K562 (cell line): ENCODE data around the gene STYXL1. TPM values are rescaled to one million over a fixed set of nuclear protein-coding genes. Genes with fewer than 3 reads are reported as not detected.

Source experiments
- ATAC-seq: fragments of 200-7000 bp; cut with Tn5 transposase; 3 replicates; pipeline ENCODE4 v1.9.1; 2020; ENCODE audit warnings: moderate library complexity
- BruUV-seq: library from RNA; stranded (reverse); fragments of 400-500 nt; replicated peaks from 2 replicates; lab custom pipeline; 2021; lab: Mats Ljungman, UMichigan
- CTCF ChIA-PET: fragments of 300-600 bp; formaldehyde crosslinking; extraction: SDS; loops from one replicate; lab custom pipeline; 2021; ENCODE audit warnings: low intra/inter-chr PET ratio; lab: Yijun Ruan, JAX
- POLR2A ChIA-PET: fragments of 300-600, 350-650 bp; sonication (Branson Sonifier 250); formaldehyde crosslinking; extraction: SDS; loops from one replicate; lab custom pipeline; 2021; ENCODE audit warnings: antibody characterized with exemption, inconsistent platforms; lab: Yijun Ruan, JAX
- DNase-seq, 4 experiments: peaks; one replicate each; pipeline versions ENCODE4 v3.0.0 to v3.0.0-alpha.2; 2011 to 2018; ENCODE audit warnings: low spot score in 3 of 4, mixed read lengths in 3 of 4; ENCODE audit errors: extremely low read depth in 1 of 4
- FAIRE-seq: peaks from 2 replicates; lab custom pipeline; 2011; peaks lifted over from hg19 to GRCh38; lab: Jason Lieb, UNC
- H2AFZ ChIP-seq: 2 replicates; pipeline ENCODE4 v1.6.0; 2011; ENCODE audit warnings: low read depth, low read length, control low read depth, inconsistent platforms
- H3K27ac ChIP-seq: fragments of 200-600 bp; 3 replicates; pipeline ENCODE4 v1.8.0; 2011; ENCODE audit warnings: low read depth, mild to moderate bottlenecking, control low read depth, inconsistent platforms, low read length, moderate library complexity, mixed read lengths; ENCODE audit errors: extremely low read depth
- H3K27me3 ChIP-seq, 2 experiments: fragments of 300-600 bp in 1 of 2; 2 replicates in 1 of 2; 3 replicates in 1 of 2; pipeline versions ENCODE4 v1.6.0 to v1.8.0; 2011; ENCODE audit warnings: inconsistent platforms in 2 of 2, low read length in 2 of 2, mild to moderate bottlenecking in 1 of 2, mixed read lengths in 1 of 2, moderate library complexity in 1 of 2; ENCODE audit not compliant: control insufficient read depth in 2 of 2, insufficient read depth in 2 of 2
- H3K36me3 ChIP-seq: fragments of 300-600 bp; 3 replicates; pipeline ENCODE4 v1.8.0; 2011; ENCODE audit warnings: mild to moderate bottlenecking, low read length, inconsistent platforms; ENCODE audit not compliant: control insufficient read depth, insufficient read depth
- H3K4me1 ChIP-seq, 2 experiments: fragments of 200-600 bp in 1 of 2; replicated peaks in 1 of 2; 2 replicates in 1 of 2; 3 replicates in 1 of 2; pipeline versions ENCODE4 v1.5.1 to v1.8.0; 2011; ENCODE audit warnings: inconsistent platforms in 2 of 2, low read length in 2 of 2, mild to moderate bottlenecking in 1 of 2, mixed read lengths in 1 of 2, moderate library complexity in 1 of 2; ENCODE audit not compliant: control insufficient read depth in 2 of 2, insufficient read depth in 2 of 2
- H3K4me2 ChIP-seq: 2 replicates; pipeline ENCODE4 v1.6.1; 2011; ENCODE audit warnings: low read length, control low read depth, inconsistent platforms, mixed read lengths; ENCODE audit not compliant: insufficient read depth
- H3K4me3 ChIP-seq: fragments of 200-600 bp; sonication (generic), shearing (Covaris generic); 2 replicates; pipeline ENCODE4 v1.5.1; 2016; ENCODE audit warnings: control low read depth, inconsistent platforms
- H3K79me2 ChIP-seq: fragments of 200-600 bp; 3 replicates; pipeline ENCODE4 v1.8.0; 2011; ENCODE audit warnings: low read length, inconsistent platforms; ENCODE audit not compliant: control insufficient read depth, insufficient read depth
- H3K9ac ChIP-seq, 2 experiments: 2 replicates each; pipeline versions ENCODE4 v1.6.0 to v1.6.1; 2011; ENCODE audit warnings: low read depth in 2 of 2, low read length in 2 of 2, control low read depth in 1 of 2, inconsistent platforms in 1 of 2, mild to moderate bottlenecking in 1 of 2, mixed read lengths in 1 of 2; ENCODE audit not compliant: insufficient read depth in 1 of 2
- H3K9me1 ChIP-seq: one replicate; pipeline ENCODE4 v1.6.0; 2011; ENCODE audit warnings: inconsistent platforms, mild to moderate bottlenecking, low read length, moderate library complexity; ENCODE audit not compliant: control insufficient read depth, insufficient read depth
- H3K9me3 ChIP-seq: replicated peaks from 2 replicates; pipeline ENCODE4 v1.5.1; 2011; ENCODE audit warnings: low read depth, low read length, inconsistent platforms; ENCODE audit not compliant: control insufficient read depth, insufficient read depth
- H4K20me1 ChIP-seq: replicated peaks from 2 replicates; pipeline ENCODE4 v1.6.1; 2011; ENCODE audit warnings: low read length, inconsistent platforms, mixed read lengths; ENCODE audit not compliant: control insufficient read depth, insufficient read depth
- FOXP1 ChIP-seq: sonication (generic); formaldehyde crosslinking; IDR thresholded peaks from 2 replicates; pipeline ENCODE4 v1.8.0; 2022; ENCODE audit warnings: mild to moderate bottlenecking, missing genetic modification reagents
- PCBP1 ChIP-seq: fragments of 200-400 bp; formaldehyde crosslinking; IDR thresholded peaks from 2 replicates; pipeline ENCODE4 v1.6.1; 2018; ENCODE audit warnings: mild to moderate bottlenecking, low read depth, low read length; ENCODE audit not compliant: poor library complexity, severe bottlenecking
- POLR2G ChIP-seq: fragments of 200-400 bp; formaldehyde crosslinking; IDR thresholded peaks from 2 replicates; pipeline ENCODE4 v1.6.1; 2017; ENCODE audit warnings: low read depth, mild to moderate bottlenecking, antibody characterized with exemption, low read length, moderate library complexity
- VEZF1 ChIP-seq: fragments of 200-800 bp; sonication (Bioruptor generic); IDR thresholded peaks from 2 replicates; pipeline ENCODE4 v1.6.1; 2017; ENCODE audit warnings: missing genetic modification characterization, missing compliant biosample characterization
- YBX1 ChIP-seq: fragments of 450-650 bp; IDR thresholded peaks from 2 replicates; pipeline ENCODE4 v1.7.1; 2016; ENCODE audit warnings: mild to moderate bottlenecking
- ZFPM2 ChIP-seq: fragments of 250-450 bp; sonication (Bioruptor Pico); IDR thresholded peaks from 2 replicates; pipeline ENCODE4 v1.5.1; 2022; ENCODE audit warnings: mild to moderate bottlenecking
- ZNF263 ChIP-seq: sonication (generic); formaldehyde crosslinking; IDR thresholded peaks from 2 replicates; pipeline ENCODE4 v1.8.0; 2022; ENCODE audit warnings: mild to moderate bottlenecking, missing genetic modification reagents, borderline replicate concordance
- ZNF740 ChIP-seq, 3 experiments: fragments of 200-800 bp in 1 of 3; sonication (Bioruptor generic) in 1 of 3; sonication (generic) in 1 of 3; formaldehyde crosslinking in 1 of 3; IDR thresholded peaks; 2 replicates each; pipeline versions ENCODE4 v1.6.1 to v1.8.0; 2016 to 2022; ENCODE audit warnings: mild to moderate bottlenecking in 2 of 3, missing compliant biosample characterization in 2 of 3, missing genetic modification characterization in 2 of 3, missing genetic modification reagents in 1 of 3
- WGBS: fragments of 100-300 bp; shearing (Covaris generic); methylation state at CpG from one replicate; pipeline ENCODE4 v1.1.6; 2016; ENCODE audit warnings: low coverage, mixed read lengths; ENCODE audit not compliant: insufficient coverage; ENCODE audit errors: missing lambda C conversion rate; 5-methylcytosine and 5-hydroxymethylcytosine counted together
- in situ Hi-C: fragments of 300-500 bp; cut with MboI; formaldehyde crosslinking; loops from 4 replicates; pipeline ENCODE4 v1.15.0; 2018; ENCODE audit warnings: inconsistent platforms, mixed read lengths
- intact Hi-C: fragments of 100-400 bp; cut with micrococcal nuclease; formaldehyde crosslinking; loops from 2 replicates; pipeline ENCODE4 v1.14.2; 2022
- polyA plus RNA-seq, 8 experiments: library from polyadenylated mRNA; depleted of rRNA in 4 of 8; stranded (reverse) in 5 of 8; unstranded in 3 of 8; fragments of >200 nt; fragmentation: Nextera tagmentation in 2 of 8; fragmentation: Illumina TruSeq in 1 of 8; extraction: Ambion mirVana in 2 of 8; extraction: Trizol in 1 of 8; gene quantifications; 2 replicates each; pipeline versions ENCODE4 v1.2.1 to v1.2.3, GENCODE V29; 2011 to 2014; ENCODE audit warnings: inconsistent platforms in 1 of 8, missing spikeins in 1 of 8
- total RNA-seq, 7 experiments: library from RNA; depleted of rRNA in 6 of 7; stranded (reverse); fragments of >200 nt in 6 of 7; fragmentation: Illumina TruSeq in 2 of 7; extraction: Trizol in 2 of 7; gene quantifications; 2 replicates each; pipeline versions ENCODE4 v1.2.1 to v1.2.3, GENCODE V29; 2011 to 2021; ENCODE audit warnings: low replicate concordance in 1 of 7

The STYXL1 gene
- total and polyA plus RNA-seq, 9 of the 15 experiments (the other 6 are each of a cell fraction or from before 2014, with no cell fraction given): 36.5 to 97.2 (median 49.9) TPM

- Histone ChIP-seq H3K27me3 (no peaks in the 10 kb centered on the region), H3K36me3 (peaks cover 45% of the 10 kb centered on the region; the same call in 1 of the 3 replicates), H3K4me2 (no peak overlapping the region), H3K4me3 (no peak overlapping the region), H3K4me1 (peaks cover 27 to 87% of the 10 kb centered on the region in 2 experiments), H3K9me1 (peaks cover 4% of the 10 kb centered on the region), H3K9ac (peak overlapping the region in 1 of 2 experiments; percentile 18; a peak in 1 of 4 replicates), H2AFZ (no peak overlapping the region), H3K9me3 (no peaks in the 10 kb centered on the region), H4K20me1 (peaks cover 5% of the 10 kb centered on the region; the same call in 1 of the 2 replicates), H3K27ac (no peak overlapping the region), H3K79me2 (peaks cover 2% of the 10 kb centered on the region; the same call in 1 of the 3 replicates)
- ATAC-seq (no peak), FAIRE-seq (no peak), DNase-seq (peak in 2 of 4 experiments; percentile 53 to 55)
- BruUV-seq: no TSS peak
- TF ChIP-seq VEZF1 (peak; percentile 36; the same call in 1 of the 2 replicates), ZNF740 (CRISPR knock-in tag; IDR thresholded peaks at IDR 0.05) (peak; percentile 39; the same call in 1 of the 2 replicates), ZNF740 (tag; IDR thresholded peaks at IDR 0.05) (peak in 1 of 2 experiments; percentile 60; a peak in 1 of 4 replicates), ZNF263 (CRISPR knock-in tag) (no peak), YBX1 (no peak), FOXP1 (CRISPR knock-in tag) (no peak), POLR2G (peak; percentile 32; the same call in 1 of the 2 replicates), PCBP1 (peak; percentile 62), ZFPM2 (CRISPR knock-in tag) (no peak)
- intact Hi-C loops: no loop called here
- in situ Hi-C loops: no loop called here
- CTCF ChIA-PET: no interaction called here
- WGBS: 67% methylated on average over 3 of the region's 31 CpGs
- POLR2A ChIA-PET: interaction anchor here (0.6 to 1.0 kb wide), 2 partner anchors 11 to 17 kb away, joined by 3 to 4 read pairs; no protein-coding TSS in a partner anchor
Measured at GRCh38 chr7:75988568-75989499, 59.0 kb downstream of the STYXL1 start.
